NCI-H524 treated with DMSO at 0.1 percent for 48 hours (cell line): Measurements from ENCODE around the gene SPDYE5.

Experiments used
- DNase-seq: peaks from one replicate; lab custom pipeline; 2025; lab: John Stamatoyannopoulos, UW

SPDYE5 gene

DNA sequence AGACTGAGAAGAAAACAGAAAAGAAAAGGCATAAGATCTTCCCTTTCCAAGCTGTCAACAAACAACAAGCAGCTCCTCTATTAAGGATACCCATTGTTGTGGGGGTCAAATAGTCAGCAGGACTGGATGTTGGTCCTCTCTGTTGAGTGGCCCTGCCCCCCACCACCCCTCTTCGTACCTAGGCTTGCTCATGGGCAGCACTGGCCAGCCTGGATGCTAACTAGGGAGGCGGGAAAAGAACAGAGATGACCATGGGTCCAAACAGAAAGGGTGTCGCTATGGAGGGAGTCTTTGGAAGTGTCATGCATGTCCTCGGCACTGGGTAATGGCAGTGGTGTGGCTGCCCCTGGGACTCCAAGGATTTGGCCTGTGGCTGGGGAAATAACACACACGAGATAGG lies 45.6 kb downstream of the SPDYE5 start:
- no peak for DNase-seq

DNA sequence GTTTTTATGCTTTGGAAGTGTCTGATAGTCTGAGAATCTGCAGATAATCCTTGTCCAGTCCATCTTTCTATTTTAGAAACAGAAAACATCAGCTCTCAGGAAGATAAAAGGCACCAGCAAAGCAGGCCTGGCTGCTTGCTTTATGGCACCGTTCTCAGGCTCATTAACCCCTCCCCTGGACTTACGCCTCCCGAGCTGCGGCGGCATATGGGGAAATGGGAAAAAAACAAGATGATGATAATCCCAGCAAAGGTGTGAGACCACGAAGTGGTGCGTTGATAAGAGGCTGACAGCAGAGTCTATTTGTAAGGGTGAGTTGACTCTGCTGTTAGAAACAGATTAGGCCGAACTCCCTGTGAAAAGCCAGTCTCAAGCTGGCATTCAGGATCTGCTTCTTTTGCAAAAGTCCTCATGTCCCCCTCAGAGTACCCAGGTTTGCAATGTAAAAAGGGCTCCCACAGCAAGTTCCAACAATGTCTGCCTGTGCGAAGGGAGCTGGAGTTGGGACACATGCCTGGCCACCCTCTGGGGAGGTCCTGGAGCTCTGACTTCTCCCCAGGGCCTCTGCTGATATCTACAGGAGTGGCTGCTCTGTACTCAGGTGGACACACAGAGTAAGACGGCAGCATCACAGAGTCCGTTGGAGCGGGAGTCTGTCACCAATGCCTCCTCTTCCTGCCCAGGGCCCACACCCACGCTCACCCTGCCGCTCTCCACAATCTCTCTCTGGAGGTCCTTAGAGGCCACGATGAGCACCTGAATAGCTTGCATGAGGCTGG lies 54.3 kb downstream of the SPDYE5 start:
- DNase-seq: no peak
